GM23248 (cell line): ENCODE measurements around the gene TUBB2B. TPM values are rescaled to one million over a fixed set of nuclear protein-coding genes. Genes with fewer than 3 reads are reported as not detected.
"Not testable (repeated sequence)": the region's sequence is repeated elsewhere in the genome, so short reads cannot be mapped to it uniquely, and the experiment has no call there.

Source experiments
- DNase-seq: peaks from one replicate; pipeline ENCODE4 v3.0.0-alpha.2; 2015
- H2AFZ ChIP-seq: fragments of 200-600 bp; sonication (generic); 2 replicates; pipeline ENCODE4 v1.6.1; 2016; ENCODE audit warnings: antibody characterized with exemption
- H3F3A ChIP-seq: fragments of 200-600 bp; sonication (generic); 2 replicates; pipeline ENCODE4 v1.6.1; 2016; ENCODE audit warnings: mild to moderate bottlenecking, antibody characterized with exemption, mixed run types; ENCODE audit not compliant: insufficient read depth
- H3K27ac ChIP-seq: fragments of 200-600 bp; sonication (generic); 2 replicates; pipeline ENCODE4 v1.5.1; 2016; ENCODE audit warnings: mild to moderate bottlenecking
- H3K27me3 ChIP-seq: fragments of 200-600 bp; sonication (generic); replicated peaks from 2 replicates; pipeline ENCODE4 v1.6.1; 2016; ENCODE audit warnings: mild to moderate bottlenecking; ENCODE audit not compliant: insufficient read depth
- H3K36me3 ChIP-seq: fragments of 200-600 bp; sonication (generic); 2 replicates; pipeline ENCODE4 v1.6.1; 2016; ENCODE audit warnings: low read depth, mild to moderate bottlenecking
- H3K4me1 ChIP-seq: fragments of 200-600 bp; sonication (generic); 2 replicates; pipeline ENCODE4 v1.6.1; 2016; ENCODE audit warnings: mild to moderate bottlenecking; ENCODE audit not compliant: insufficient read depth
- H3K4me2 ChIP-seq: fragments of 200-600 bp; sonication (generic); one replicate; pipeline ENCODE4 v1.6.1; 2016; ENCODE audit warnings: mild to moderate bottlenecking; ENCODE audit not compliant: unreplicated experiment
- H3K4me3 ChIP-seq: fragments of 200-600 bp; sonication (generic); 2 replicates; pipeline ENCODE4 v1.5.1; 2016; ENCODE audit warnings: mild to moderate bottlenecking
- H3K79me2 ChIP-seq: fragments of 200-600 bp; sonication (generic); 2 replicates; pipeline ENCODE4 v1.6.1; 2016; ENCODE audit warnings: mild to moderate bottlenecking; ENCODE audit not compliant: insufficient read depth
- H3K9ac ChIP-seq: fragments of 200-600 bp; sonication (generic); 2 replicates; pipeline ENCODE4 v1.6.1; 2016; ENCODE audit warnings: mild to moderate bottlenecking
- H3K9me2 ChIP-seq: fragments of 200-600 bp; sonication (generic); 2 replicates; pipeline ENCODE4 v1.6.1; 2016; ENCODE audit warnings: mixed run types, mild to moderate bottlenecking, moderate library complexity; ENCODE audit not compliant: insufficient read depth
- H3K9me3 ChIP-seq: fragments of 200-600 bp; sonication (generic); one replicate; pipeline ENCODE4 v1.6.1; 2017; ENCODE audit warnings: low read depth
- H4K20me1 ChIP-seq: fragments of 200-600 bp; sonication (generic); 2 replicates; pipeline ENCODE4 v1.6.0; 2016; ENCODE audit not compliant: insufficient read depth
- EZH2 ChIP-seq: fragments of 200-600 bp; sonication (generic); IDR thresholded peaks from 2 replicates; pipeline ENCODE4 v1.6.1; 2018; ENCODE audit warnings: antibody characterized with exemption, mild to moderate bottlenecking; ENCODE audit not compliant: insufficient read depth, poor library complexity, severe bottlenecking
- EZH2phosphoT487 ChIP-seq: fragments of 200-600 bp; sonication (generic); IDR thresholded peaks from 2 replicates; pipeline ENCODE4 v1.6.1; 2018; ENCODE audit warnings: antibody characterized with exemption, moderate library complexity, mild to moderate bottlenecking, low read depth; ENCODE audit not compliant: insufficient read depth
- WGBS, 2 experiments: methylation state at CpG; one replicate each; pipeline ENCODE4 v1.1.6; 2015 to 2017; ENCODE audit warnings: low lambda C conversion rate in 2 of 2, low coverage in 1 of 2; ENCODE audit errors: missing lambda C conversion rate in 2 of 2; 5-methylcytosine and 5-hydroxymethylcytosine counted together
- in situ Hi-C: fragments of 300-500 bp; cut with MboI; formaldehyde crosslinking; loops from 2 replicates; pipeline ENCODE4 v1.15.0; 2020
- polyA plus RNA-seq: library from polyadenylated mRNA; unstranded; fragments of >200 nt; fragmentation: Nextera tagmentation; extraction: Ambion mirVana; gene quantifications from 2 replicates; pipeline ENCODE4 v1.2.1, GENCODE V29; 2016
- total RNA-seq: library from RNA; depleted of rRNA; stranded (reverse); fragments of >200 nt; shearing (Covaris generic); gene quantifications from 2 replicates; pipeline ENCODE4 v1.2.3, GENCODE V29; 2014

TUBB2B gene
- total and polyA plus RNA-seq, 2 experiments from 2014 or later, result 8.5 to 9.0 TPM

GRCh38 chr6:3186974-3187382 lies 40.5 kb downstream of the TUBB2B start:
- Histone ChIP-seq H3K9ac (no peak overlapping the region), H3K27ac (no peak overlapping the region), H3K4me1 (no peaks in the 10 kb centered on the region), H3K79me2 (no peaks in the 10 kb centered on the region), H3K36me3 (no peaks in the 10 kb centered on the region), H2AFZ (no peak overlapping the region), H4K20me1 (no peaks in the 10 kb centered on the region; the same call in 1 of the 2 replicates), H3K4me3 (no peak overlapping the region), H3K4me2 (no peak overlapping the region), H3K9me2 (no peaks in the 10 kb centered on the region), H3F3A (no peaks in the 10 kb centered on the region), H3K27me3 (no peaks in the 10 kb centered on the region; the same call in 1 of the 2 replicates), H3K9me3 (no peaks in the 10 kb centered on the region)
- in situ Hi-C loops, result no loop called here
- DNase-seq, result no peak
- no peak for TF ChIP-seq EZH2
- no peak for TF ChIP-seq EZH2phosphoT487
- WGBS, 2 experiments, result 61 to 67% methylated on average over 3 of the region's 3 CpGs

DNA sequence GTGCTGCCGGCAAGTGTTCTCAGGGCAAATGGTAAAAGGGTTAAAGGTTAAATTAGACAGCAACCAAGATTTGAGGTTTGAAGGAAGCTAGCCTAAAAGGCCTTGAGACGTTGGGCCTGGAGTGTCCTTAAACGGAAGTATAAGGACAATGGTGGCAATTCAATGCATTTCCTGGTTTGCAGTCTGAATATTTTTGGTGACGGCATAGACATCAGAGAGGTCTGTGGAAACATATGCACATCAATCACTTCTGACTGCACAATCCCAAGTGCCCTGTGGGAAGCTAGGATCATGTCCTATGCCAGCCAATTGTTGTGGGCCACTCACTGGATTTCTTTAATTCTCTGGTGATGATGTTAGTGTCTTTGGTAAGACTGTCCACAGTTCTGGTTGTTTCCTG lies 44.4 kb downstream of the TUBB2B start:
- DNase-seq, result no peak
- H3F3A ChIP-seq, result no peaks in the 10 kb centered on the region
- H4K20me1 ChIP-seq, result no peaks in the 10 kb centered on the region; the same call in 1 of the 2 replicates
- H3K9ac ChIP-seq, result no peak overlapping the region
- no peak overlapping the region for H3K4me3 ChIP-seq
- H3K79me2 ChIP-seq, result no peaks in the 10 kb centered on the region
- no peaks in the 10 kb centered on the region; the same call in 1 of the 2 replicates for H3K27me3 ChIP-seq
- no peak for TF ChIP-seq EZH2phosphoT487
- TF ChIP-seq EZH2, result no peak
- H3K9me3 ChIP-seq, result no peaks in the 10 kb centered on the region
- no peak overlapping the region for H3K27ac ChIP-seq
- no peaks in the 10 kb centered on the region for H3K36me3 ChIP-seq
- no peak overlapping the region for H3K4me2 ChIP-seq
- H2AFZ ChIP-seq, result no peak overlapping the region
- no peaks in the 10 kb centered on the region for H3K4me1 ChIP-seq
- H3K9me2 ChIP-seq, result no peaks in the 10 kb centered on the region
- in situ Hi-C loops, result no loop called here
- WGBS, 2 experiments, result 74 to 80% methylated on average over 4 of the region's 4 CpGs

DNA sequence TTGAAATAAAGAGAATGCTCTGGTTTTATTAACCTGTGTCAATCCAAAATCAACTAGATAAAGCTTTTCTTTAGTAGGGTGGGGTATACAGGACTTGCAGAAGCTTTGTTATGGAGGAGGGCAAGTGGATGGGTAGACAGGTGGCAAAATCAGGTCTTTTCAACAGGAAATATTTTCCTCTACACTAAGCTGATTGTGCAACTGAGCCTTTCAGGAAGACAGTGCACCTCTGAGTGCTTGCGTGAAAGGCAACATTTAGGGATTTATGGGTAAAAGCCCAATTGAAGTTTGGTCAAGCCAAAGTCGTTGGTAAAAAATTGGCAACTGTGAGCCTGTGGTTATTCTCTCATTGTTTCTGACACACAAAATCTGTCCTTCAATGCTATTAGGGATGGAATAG lies 46.3 kb downstream of the TUBB2B start:
- Histone ChIP-seq H4K20me1 (no peaks in the 10 kb centered on the region; the same call in 1 of the 2 replicates), H3K9ac (no peak overlapping the region), H3K4me2 (no peak overlapping the region), H3K4me1 (no peaks in the 10 kb centered on the region), H3K27me3 (no peaks in the 10 kb centered on the region; the same call in 1 of the 2 replicates), H3K4me3 (no peak overlapping the region), H2AFZ (no peak overlapping the region), H3F3A (no peaks in the 10 kb centered on the region), H3K9me3 (no peaks in the 10 kb centered on the region), H3K9me2 (no peaks in the 10 kb centered on the region), H3K79me2 (no peaks in the 10 kb centered on the region), H3K27ac (no peak overlapping the region), H3K36me3 (no peaks in the 10 kb centered on the region)
- in situ Hi-C loops, result no loop called here
- TF ChIP-seq EZH2phosphoT487 (no peak), EZH2 (no peak)
- WGBS, 2 experiments, result 58 to 60% methylated on average over 2 of the region's 2 CpGs
- no peak for DNase-seq

- H3K4me2 ChIP-seq, H3K27me3 ChIP-seq, in situ Hi-C loops, DNase-seq, H3K79me2 ChIP-seq, H3K36me3 ChIP-seq, H3F3A ChIP-seq, H3K9me3 ChIP-seq, H4K20me1 ChIP-seq, H3K4me1 ChIP-seq, H3K27ac ChIP-seq, H2AFZ ChIP-seq, H3K9me2 ChIP-seq: not testable (repeated sequence)
- WGBS, 2 experiments, result 63% methylated on average over 8 of the region's 8 CpGs; no CpG with 5 or more reads in 1 of the 2 experiments
- Histone ChIP-seq H3K4me3 (peak overlapping the region; percentile 51; the same call in 1 of the 2 replicates), H3K9ac (peak overlapping the region; percentile 57; the same call in 1 of the 2 replicates)
Observed at GRCh38 chr6:3179945-3180344, 47.5 kb downstream of the TUBB2B start.

GRCh38 chr6:3178666-3179065 lies 48.8 kb downstream of the TUBB2B start:
- H3K9ac ChIP-seq, DNase-seq, H3K9me2 ChIP-seq, H3K79me2 ChIP-seq, H3K27me3 ChIP-seq, H3K4me1 ChIP-seq, H3K4me3 ChIP-seq, in situ Hi-C loops, H3F3A ChIP-seq, H4K20me1 ChIP-seq, H2AFZ ChIP-seq, H3K9me3 ChIP-seq, H3K36me3 ChIP-seq, H3K4me2 ChIP-seq, H3K27ac ChIP-seq: not testable (repeated sequence)
- 86 to 89% methylated on average over 8 of the region's 8 CpGs for WGBS, 2 experiments
